CD4-positive, alpha-beta T cell (primary cell): ENCODE data around the gene CERS6. TPM values are rescaled to one million over a fixed set of nuclear protein-coding genes. Genes with fewer than 3 reads are reported as not detected.
A peak's percentile ranks its signal among the peaks of the same experiment; 100 is the strongest.

ENCODE experiments used
- ATAC-seq: fragments of 200-7000 bp; cut with Tn5 transposase; one replicate; pipeline ENCODE4 v1.10.0; 2022; ENCODE audit warnings: mild to moderate bottlenecking; ENCODE audit not compliant: poor library complexity
- CTCF ChIA-PET: fragments of 350-600 bp; sonication (Branson Sonifier 250); formaldehyde crosslinking; loops from one replicate; lab custom pipeline; 2021; ENCODE audit warnings: antibody characterized with exemption, inconsistent platforms; lab: Charles Lee
- POLR2A ChIA-PET: fragments of 350-600 bp; sonication (Branson Sonifier 250); formaldehyde crosslinking; loops from one replicate; lab custom pipeline; 2021; ENCODE audit warnings: antibody characterized with exemption, inconsistent platforms; lab: Charles Lee
- DNase-seq, 14 experiments: peaks; one replicate each; pipeline ENCODE4 v3.0.0-alpha.2; 2013 to 2020; ENCODE audit warnings: mixed read lengths in 2 of 14
- H3K27ac ChIP-seq, 2 donors: one replicate each; pipeline versions ENCODE4 v1.5.1 to v1.7.0; 2013; ENCODE audit warnings: low read length in 2 of 2, low read depth in 1 of 2, mild to moderate bottlenecking in 1 of 2
- H3K27me3 ChIP-seq, 2 experiments: 1 replicate in 1 of 2; 2 replicates in 1 of 2; pipeline versions ENCODE4 v1.6.1 to v1.7.0; 2013; ENCODE audit warnings: low read length in 2 of 2, control low read depth in 1 of 2, mild to moderate bottlenecking in 1 of 2, moderate library complexity in 1 of 2; ENCODE audit not compliant: insufficient read depth in 2 of 2, control insufficient read depth in 1 of 2
- H3K36me3 ChIP-seq: one replicate; pipeline ENCODE4 v1.6.1; 2013; ENCODE audit warnings: low read length, control low read depth; ENCODE audit not compliant: insufficient read depth
- H3K4me1 ChIP-seq: one replicate; pipeline ENCODE4 v1.6.1; 2013; ENCODE audit warnings: low read length, control low read depth; ENCODE audit not compliant: insufficient read depth
- H3K4me3 ChIP-seq: one replicate; pipeline ENCODE4 v1.5.1; 2013; ENCODE audit warnings: mild to moderate bottlenecking, low read length, moderate library complexity
- H3K9me3 ChIP-seq, 2 experiments: 1 replicate in 1 of 2; 2 replicates in 1 of 2; pipeline versions ENCODE4 v1.6.1 to v1.7.0; 2013; ENCODE audit warnings: low read length in 2 of 2, mild to moderate bottlenecking in 2 of 2, control low read depth in 1 of 2, moderate library complexity in 1 of 2; ENCODE audit not compliant: control insufficient read depth in 1 of 2, insufficient read depth in 1 of 2
- H3K27ac Mint-ChIP-seq: one replicate; pipeline ENCODE4 v1.8.0; 2020; ENCODE audit warnings: mixed read lengths
- H3K27me3 Mint-ChIP-seq: one replicate; pipeline ENCODE4 v1.8.0; 2021; ENCODE audit warnings: mixed read lengths
- H3K36me3 Mint-ChIP-seq: one replicate; pipeline ENCODE4 v1.8.0; 2021; ENCODE audit warnings: low read depth, mixed read lengths
- H3K4me1 Mint-ChIP-seq: one replicate; pipeline ENCODE4 v1.8.0; 2021; ENCODE audit warnings: low read depth, mixed read lengths
- H3K4me3 Mint-ChIP-seq: one replicate; pipeline ENCODE4 v1.8.0; 2020; ENCODE audit warnings: mild to moderate bottlenecking, mixed read lengths
- H3K9me3 Mint-ChIP-seq: one replicate; pipeline ENCODE4 v1.8.0; 2020; ENCODE audit warnings: mixed read lengths
- intact Hi-C, 2 experiments: fragments of 100-400 bp; cut with DNase I in 1 of 2; cut with micrococcal nuclease in 1 of 2; formaldehyde crosslinking; loops; one replicate each; pipeline versions ENCODE4 v1.15.1 to v1.9.0; 2023 to 2025; cut with DNase I, micrococcal nuclease
- total RNA-seq, 174 experiments: library from RNA in 2 of 174; stranded (reverse) in 2 of 174; gene quantifications; one replicate each; pipeline ENCODE4 v1.2.3 and lab custom pipeline; 2021 to 2026
- TF ChIP-seq, protein P1 (sequence below): fragments of 200-600 bp; IDR thresholded peaks from one replicate; pipeline ENCODE4 v1.8.0; 2022; ENCODE audit warnings: antibody characterized with exemption, mild to moderate bottlenecking

Gene CERS6
- total RNA-seq, 2 experiments from 2014 or later = 16.9 to 17.9 TPM

DNA sequence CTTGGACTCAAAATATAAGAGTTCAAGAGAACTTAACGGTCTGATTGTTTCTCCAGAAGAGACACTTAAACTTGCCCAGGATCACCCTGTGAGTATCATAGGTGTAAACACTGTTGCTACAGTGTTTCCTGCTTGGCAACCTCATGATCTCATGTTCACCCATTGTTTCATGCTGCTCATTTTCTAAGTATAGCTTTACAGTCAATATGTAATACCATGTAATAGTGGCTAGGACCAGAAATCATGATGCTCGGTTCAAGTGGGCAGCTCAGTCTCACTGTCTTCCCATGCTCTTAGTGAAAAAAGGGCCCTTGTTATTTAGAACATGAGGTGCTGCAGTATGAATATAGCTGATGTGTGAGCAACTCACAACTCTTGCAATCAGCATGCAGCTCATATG, 157.5 kb downstream of the CERS6 start:
- H3K27ac Mint-ChIP-seq = no peak overlapping the region

DNA sequence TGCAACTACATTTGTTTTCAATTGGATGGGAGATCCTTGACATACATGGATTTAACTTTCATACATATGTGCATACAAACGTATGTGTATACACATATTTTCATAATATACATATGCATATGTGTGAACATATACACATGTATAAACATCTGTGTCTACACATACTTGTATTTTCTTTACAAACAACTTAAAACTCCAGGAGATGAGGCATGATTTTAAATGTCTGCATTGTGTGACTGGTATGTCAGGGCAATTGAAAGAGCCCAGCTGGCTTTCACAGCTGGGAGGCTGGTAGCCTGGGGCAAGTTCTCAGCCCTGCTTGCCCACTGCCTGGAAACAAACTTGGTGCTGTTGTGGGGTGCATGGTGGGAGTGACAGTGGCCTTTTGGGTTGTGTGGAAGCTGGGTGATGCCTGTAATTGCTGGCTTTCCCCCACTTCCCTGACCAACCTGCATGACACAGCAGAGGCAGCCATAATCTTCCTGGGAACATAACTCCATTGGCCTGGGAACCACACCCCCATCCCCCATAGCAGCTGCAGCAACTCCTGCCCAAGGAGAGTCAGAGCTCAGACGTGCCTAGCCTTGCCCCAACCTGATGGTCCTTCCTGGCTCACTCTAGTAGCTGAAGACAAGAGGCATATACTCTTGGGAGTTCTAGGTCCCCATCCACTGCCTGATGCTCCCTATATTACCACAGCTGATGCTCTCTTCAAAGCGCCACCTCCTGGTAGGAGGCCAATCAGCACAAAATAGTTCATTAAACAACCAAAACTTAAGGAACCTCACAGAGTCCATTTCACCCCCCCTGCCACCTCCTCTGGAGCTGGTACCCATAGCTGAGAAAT, 158.3 kb downstream of the CERS6 start:
- Histone ChIP-seq H3K4me3 (no peak overlapping the region), H3K9me3 (no peaks in the 10 kb centered on the region), H3K36me3 (no peaks in the 10 kb centered on the region), H3K4me1 (no peaks in the 10 kb centered on the region), H3K27me3 (no peaks in the 10 kb centered on the region), H3K27ac (no peak overlapping the region)
- Mint-ChIP-seq H3K36me3 (peaks cover 20% of the 10 kb centered on the region), H3K27me3 (no peaks in the 10 kb centered on the region), H3K4me3 (no peak overlapping the region), H3K27ac (no peak overlapping the region), H3K4me1 (peaks cover 22% of the 10 kb centered on the region), H3K9me3 (no peaks in the 10 kb centered on the region)
- ChIA-PET POLR2A (no interaction called here), CTCF (interaction anchor here (1.3 kb wide), 1 partner anchor 25 kb away, joined by 3 read pairs; no protein-coding TSS in a partner anchor)
- ATAC-seq = no peak
- DNase-seq = peak in 1 of 14 experiments; percentile 6
- TF ChIP-seq, protein P1, sequence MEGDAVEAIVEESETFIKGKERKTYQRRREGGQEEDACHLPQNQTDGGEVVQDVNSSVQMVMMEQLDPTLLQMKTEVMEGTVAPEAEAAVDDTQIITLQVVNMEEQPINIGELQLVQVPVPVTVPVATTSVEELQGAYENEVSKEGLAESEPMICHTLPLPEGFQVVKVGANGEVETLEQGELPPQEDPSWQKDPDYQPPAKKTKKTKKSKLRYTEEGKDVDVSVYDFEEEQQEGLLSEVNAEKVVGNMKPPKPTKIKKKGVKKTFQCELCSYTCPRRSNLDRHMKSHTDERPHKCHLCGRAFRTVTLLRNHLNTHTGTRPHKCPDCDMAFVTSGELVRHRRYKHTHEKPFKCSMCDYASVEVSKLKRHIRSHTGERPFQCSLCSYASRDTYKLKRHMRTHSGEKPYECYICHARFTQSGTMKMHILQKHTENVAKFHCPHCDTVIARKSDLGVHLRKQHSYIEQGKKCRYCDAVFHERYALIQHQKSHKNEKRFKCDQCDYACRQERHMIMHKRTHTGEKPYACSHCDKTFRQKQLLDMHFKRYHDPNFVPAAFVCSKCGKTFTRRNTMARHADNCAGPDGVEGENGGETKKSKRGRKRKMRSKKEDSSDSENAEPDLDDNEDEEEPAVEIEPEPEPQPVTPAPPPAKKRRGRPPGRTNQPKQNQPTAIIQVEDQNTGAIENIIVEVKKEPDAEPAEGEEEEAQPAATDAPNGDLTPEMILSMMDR = no peak
- intact Hi-C loops = no loop called here

More for the DNA sequence above, 157.5 kb downstream of the CERS6 start:
- no peaks in the 10 kb centered on the region for H3K27me3 Mint-ChIP-seq
- CTCF ChIA-PET = interaction anchor here (1.3 kb wide), 1 partner anchor 26 kb away, joined by 3 read pairs; no protein-coding TSS in a partner anchor
- H3K36me3 ChIP-seq = no peaks in the 10 kb centered on the region
- intact Hi-C loops = no loop called here
- H3K27ac ChIP-seq = no peak overlapping the region
- H3K27me3 ChIP-seq = no peaks in the 10 kb centered on the region
- H3K4me3 Mint-ChIP-seq = no peak overlapping the region
- no peaks in the 10 kb centered on the region for H3K9me3 Mint-ChIP-seq
- no peak for ATAC-seq
- H3K9me3 ChIP-seq = no peaks in the 10 kb centered on the region
- H3K4me1 ChIP-seq = no peaks in the 10 kb centered on the region
- TF ChIP-seq, protein P1 = no peak
- H3K36me3 Mint-ChIP-seq = peaks cover 20% of the 10 kb centered on the region
- H3K4me1 Mint-ChIP-seq = peaks cover 25% of the 10 kb centered on the region
- DNase-seq = no peak
- POLR2A ChIA-PET = no interaction called here
- no peak overlapping the region for H3K4me3 ChIP-seq

DNA sequence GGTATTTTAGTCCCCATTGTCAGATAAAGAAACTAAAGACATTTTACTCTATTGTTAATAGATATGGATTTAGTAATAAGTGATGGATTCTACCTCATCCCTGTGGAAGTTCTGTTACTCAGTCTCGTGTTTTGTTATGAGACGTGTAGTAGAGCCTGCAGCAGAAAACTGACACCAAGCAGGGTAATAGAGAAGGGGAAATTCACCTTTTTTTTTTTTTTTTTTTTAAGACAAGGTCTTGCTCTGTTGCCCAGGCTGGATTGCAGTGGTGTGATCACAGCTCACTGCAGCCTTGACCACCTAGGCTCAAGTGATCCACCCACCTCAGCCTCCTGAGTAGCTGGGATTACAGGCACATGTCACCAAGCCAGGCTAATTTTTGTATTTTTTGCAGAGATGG, 164.5 kb downstream of the CERS6 start:
- no peaks in the 10 kb centered on the region for H3K9me3 ChIP-seq
- DNase-seq = no peak
- no peaks in the 10 kb centered on the region for H3K4me1 ChIP-seq
- H3K27ac Mint-ChIP-seq = no peak overlapping the region
- H3K4me3 Mint-ChIP-seq = no peak overlapping the region
- no peak for ATAC-seq
- no peaks in the 10 kb centered on the region for H3K27me3 ChIP-seq
- no peaks in the 10 kb centered on the region for H3K27me3 Mint-ChIP-seq
- TF ChIP-seq, protein P1 = no peak
- H3K36me3 ChIP-seq = no peaks in the 10 kb centered on the region
- H3K36me3 Mint-ChIP-seq = no peaks in the 10 kb centered on the region
- ChIA-PET POLR2A (no interaction called here), CTCF (no interaction called here)
- no peak overlapping the region for H3K27ac ChIP-seq
- no peak overlapping the region for H3K4me3 ChIP-seq
- intact Hi-C loops = no loop called here
- H3K9me3 Mint-ChIP-seq = no peaks in the 10 kb centered on the region
- peaks cover 32% of the 10 kb centered on the region for H3K4me1 Mint-ChIP-seq
